Measurements from ENCODE around the gene BDH1.

DNA sequence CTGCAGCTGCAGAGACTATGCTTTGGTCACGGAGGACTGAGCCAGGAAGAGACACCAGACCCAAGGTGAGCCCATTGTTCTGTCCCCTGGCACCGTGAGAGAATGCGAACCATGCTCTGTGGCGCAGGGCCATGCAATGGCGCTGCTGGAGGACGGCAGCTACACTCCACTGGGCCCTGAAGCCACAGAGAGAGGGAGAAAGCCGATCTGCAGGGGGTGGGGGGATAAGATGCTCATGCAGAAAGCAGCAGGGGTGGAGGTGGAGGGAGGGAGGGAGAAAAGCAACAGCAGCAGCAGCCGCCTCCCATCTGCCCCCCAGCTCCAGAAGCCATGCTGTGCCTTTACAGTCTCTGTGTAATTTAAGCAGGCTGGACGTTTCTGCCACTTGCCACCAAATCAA, 5.3 kb downstream of the BDH1 start:
- TF ChIP-seq EGR1 (IDR thresholded peaks at IDR 0.05; ENCODE audit: borderline replicate concordance, low read depth, low read length) = no peak
- TF ChIP-seq YY1 (IDR thresholded peaks at IDR 0.05; ENCODE audit: low read depth, low read length) = peak; percentile 69
- TF ChIP-seq, protein P1, sequence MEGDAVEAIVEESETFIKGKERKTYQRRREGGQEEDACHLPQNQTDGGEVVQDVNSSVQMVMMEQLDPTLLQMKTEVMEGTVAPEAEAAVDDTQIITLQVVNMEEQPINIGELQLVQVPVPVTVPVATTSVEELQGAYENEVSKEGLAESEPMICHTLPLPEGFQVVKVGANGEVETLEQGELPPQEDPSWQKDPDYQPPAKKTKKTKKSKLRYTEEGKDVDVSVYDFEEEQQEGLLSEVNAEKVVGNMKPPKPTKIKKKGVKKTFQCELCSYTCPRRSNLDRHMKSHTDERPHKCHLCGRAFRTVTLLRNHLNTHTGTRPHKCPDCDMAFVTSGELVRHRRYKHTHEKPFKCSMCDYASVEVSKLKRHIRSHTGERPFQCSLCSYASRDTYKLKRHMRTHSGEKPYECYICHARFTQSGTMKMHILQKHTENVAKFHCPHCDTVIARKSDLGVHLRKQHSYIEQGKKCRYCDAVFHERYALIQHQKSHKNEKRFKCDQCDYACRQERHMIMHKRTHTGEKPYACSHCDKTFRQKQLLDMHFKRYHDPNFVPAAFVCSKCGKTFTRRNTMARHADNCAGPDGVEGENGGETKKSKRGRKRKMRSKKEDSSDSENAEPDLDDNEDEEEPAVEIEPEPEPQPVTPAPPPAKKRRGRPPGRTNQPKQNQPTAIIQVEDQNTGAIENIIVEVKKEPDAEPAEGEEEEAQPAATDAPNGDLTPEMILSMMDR (IDR thresholded peaks at IDR 0.05; ENCODE audit: control extremely low read depth in 1 of 3, insufficient read depth in 1 of 3, low read depth in 1 of 3, low read length in 3 of 3) = no peak
- no peak for TF ChIP-seq SP1 (IDR thresholded peaks at IDR 0.05; ENCODE audit: low read depth, low read length)
- 0 out of 2 replicates have a peak, but pooled peaks have one; percentile 15 for TF ChIP-seq CREB1 (IDR thresholded peaks at IDR 0.05)
- TF ChIP-seq EZH2 (IDR thresholded peaks at IDR 0.05; ENCODE audit: low read depth, low read length, severe bottlenecking) = no peak
- no peak for TF ChIP-seq GABPA (IDR thresholded peaks at IDR 0.05; ENCODE audit: borderline replicate concordance, insufficient read depth, low read length)
- TF ChIP-seq, protein P2, sequence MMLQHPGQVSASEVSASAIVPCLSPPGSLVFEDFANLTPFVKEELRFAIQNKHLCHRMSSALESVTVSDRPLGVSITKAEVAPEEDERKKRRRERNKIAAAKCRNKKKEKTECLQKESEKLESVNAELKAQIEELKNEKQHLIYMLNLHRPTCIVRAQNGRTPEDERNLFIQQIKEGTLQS (IDR thresholded peaks at IDR 0.05; ENCODE audit: insufficient read depth, low read depth, low read length) = no peak
